ENCODE data around the gene ZCCHC10.
A peak's percentile ranks its signal among the peaks of the same experiment; 100 is the strongest.
"Not testable (repeated sequence)": the region's sequence is repeated elsewhere in the genome, so short reads cannot be mapped to it uniquely, and the experiment has no call there.

Gene ZCCHC10

DNA sequence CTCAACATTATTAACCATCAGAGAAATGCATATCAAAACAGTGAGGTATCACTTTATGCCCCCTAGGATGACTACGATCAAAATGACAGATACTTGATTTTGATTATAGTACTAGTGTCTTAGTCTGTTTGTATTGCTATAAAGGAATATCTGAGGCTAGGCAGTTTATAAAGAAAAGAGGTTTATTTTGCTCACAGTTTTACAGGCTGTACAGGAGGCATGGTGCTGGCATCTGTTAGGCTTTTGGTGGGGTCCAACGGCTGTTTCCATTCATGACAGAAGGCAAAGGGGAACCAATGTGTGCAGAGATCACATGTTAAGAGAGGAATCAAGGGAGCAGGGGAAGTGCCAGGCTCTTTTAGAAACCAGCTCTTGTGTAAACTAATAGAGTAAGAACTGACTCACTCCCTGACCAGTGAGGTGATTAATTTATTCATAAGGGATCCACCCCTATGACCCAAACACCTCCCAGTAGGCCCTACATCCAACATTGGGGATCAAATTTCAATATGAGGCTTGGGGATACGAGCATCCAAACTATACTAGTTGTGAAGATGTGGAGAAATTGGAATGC, 46.9 kb downstream of the ZCCHC10 start:
- no peak for DNase-seq (ENCODE audit: low read depth in 1 of 2, low spot score in 1 of 2)

DNA sequence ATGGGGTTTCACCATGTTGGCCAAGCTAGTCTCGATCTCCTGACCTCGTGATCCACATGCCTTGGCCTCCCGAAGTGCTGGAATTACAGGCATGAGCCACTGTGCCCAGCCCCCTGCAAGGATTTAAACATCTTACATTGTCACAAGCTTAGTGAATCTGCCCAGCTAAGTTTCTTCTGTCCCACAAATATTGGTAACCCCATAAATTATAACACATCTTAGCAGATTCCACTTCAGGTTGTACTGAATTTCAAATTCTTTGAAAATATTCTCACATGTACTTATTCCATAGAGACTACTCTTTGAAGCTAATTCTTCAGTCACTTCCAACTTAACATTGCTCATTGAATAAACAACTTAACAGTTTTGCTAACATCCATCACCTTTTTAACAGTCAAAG, 49.5 kb downstream of the ZCCHC10 start:
- no peak for DNase-seq (ENCODE audit: low read depth in 1 of 2, low spot score in 1 of 2)

DNA sequence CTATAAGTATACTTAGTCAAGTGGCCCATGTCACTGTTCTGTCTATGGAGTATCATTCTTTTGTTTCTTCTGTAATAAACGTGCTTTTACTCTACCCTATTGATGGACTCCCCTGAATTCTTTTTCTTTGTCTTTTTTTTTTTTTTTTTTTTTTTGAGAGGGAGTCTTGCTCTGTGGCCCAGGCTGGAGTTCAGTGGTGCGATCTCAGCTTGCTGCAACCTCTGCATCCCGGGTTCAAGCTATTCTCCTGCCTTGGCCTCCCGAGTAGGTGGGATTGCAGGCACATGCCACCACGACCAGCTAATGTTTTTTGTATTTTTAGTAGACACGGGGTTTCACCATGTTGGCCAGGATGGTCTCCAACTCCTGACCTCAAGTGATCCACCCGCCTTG, 53.9 kb downstream of the ZCCHC10 start:
- DNase-seq (ENCODE audit: low read depth in 1 of 2, low spot score in 1 of 2) = not testable (repeated sequence)

DNA sequence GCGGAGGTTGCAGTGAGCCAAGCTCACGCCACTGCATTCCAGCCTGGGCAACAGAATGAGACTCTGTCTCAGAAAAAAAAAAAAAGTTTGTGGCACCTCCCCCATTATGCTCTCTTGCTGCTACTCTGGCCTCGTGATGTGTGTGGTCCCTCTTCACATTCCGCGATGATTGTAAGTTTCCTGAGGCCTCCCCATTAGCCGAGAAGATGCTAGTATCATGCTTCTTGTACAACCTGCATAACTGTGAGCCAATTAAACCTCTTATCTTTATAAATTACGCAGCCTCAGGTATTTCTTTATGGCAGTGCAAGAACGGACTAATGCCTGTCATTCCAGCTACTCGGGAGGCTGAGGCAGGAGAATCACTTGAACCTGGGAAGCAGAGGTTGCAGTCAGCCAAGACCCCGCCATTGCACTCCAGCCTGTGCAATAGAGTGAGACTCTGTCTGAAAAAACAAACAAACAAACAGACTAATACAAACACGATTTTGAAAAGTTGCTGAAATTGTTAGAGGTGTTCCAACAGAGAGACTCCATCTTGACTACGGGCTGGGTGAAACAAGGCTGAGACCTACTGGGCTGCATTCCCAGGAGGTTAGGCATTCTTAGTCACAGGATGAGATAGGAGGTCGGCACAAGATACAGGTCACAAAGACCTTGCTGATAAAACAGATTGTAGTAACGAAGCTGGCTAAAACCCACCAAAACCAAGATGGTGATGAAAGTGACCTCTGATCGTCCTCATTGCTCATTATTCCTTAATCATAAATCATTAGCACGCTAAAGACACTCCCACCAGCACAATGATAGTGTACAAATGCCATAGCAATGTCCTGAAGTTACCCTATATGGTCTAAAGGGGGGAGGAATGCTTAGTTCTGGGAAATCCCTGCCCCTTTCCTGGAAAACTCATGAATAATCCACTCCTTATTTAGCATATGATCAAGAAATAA, 54.6 kb downstream of the ZCCHC10 start:
- DNase-seq (ENCODE audit: low read depth in 1 of 2, low spot score in 1 of 2) = no peak

DNA sequence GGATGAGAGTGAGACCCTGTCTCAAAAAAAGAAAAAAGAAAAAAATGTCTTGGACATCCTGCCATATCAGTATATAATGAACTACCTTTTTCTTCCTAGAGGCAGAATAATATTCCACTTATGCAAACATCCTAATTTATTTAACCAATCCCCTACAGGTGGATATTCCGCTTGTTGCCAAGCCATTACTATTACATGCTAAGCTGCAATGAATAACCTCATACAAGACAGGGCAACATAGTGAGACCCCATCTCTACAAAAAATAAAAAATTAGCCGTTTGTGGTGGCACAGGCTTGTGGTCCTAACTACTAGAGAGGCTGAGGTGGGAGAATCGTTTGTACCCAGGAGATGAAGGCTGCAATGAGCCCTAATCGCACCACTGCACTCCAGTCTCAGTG, 61.2 kb downstream of the ZCCHC10 start:
- no peak for DNase-seq (ENCODE audit: low read depth in 1 of 2, low spot score in 1 of 2)

DNA sequence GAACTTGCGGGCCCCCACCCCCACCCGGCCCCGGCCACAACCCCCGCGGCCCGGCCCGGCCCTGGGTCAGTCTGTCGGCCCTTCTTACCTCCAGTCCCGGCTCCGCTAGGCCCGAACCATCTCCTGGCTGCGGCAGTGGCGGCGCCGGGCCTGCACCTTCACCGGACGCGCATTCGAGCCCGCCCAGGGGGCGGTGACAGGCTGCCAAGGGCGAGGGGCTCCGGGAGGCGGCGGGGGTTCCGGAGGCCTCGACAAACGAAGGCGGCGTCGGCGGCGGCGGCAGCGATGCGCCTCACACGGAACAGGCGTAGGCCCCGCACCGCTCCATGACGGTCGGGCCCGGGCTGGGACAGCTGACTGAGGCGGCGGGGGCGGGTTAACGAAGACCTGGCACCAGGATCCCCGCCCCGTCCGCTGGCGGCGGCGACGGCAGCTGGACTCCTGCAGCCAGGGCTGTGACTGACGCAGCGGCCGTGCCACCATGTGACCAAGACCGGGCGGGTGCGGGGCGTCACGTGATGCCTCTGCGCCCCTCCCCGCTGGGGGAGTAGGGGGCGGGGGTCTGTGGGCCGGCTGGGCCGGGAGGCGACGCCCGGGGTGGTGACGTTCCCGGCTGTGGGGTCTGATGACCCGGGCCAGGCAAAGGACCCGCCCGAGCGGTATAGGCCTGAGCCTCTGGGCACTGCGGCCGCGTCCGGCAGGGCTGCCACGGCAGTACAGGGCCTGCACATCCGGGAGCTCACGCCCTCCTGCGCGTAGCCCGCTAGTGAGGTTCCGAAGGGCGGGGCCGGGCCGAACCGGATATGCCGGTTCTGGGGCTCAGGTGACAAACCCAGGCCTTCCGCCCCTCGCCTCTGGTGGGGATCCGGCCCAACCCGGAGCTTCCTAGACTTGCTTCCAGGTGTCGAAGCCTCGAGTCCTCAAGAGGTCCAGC, 62.9 kb downstream of the ZCCHC10 start, which contains the start of gene AFF4:
Gene AFF4, minus strand, starts transcription at position 464 of the 934 bp plus-strand sequence. CDS start 26,445 bp downstream, outside the sequence.
- peak; percentile 74 to 78 for DNase-seq (ENCODE audit: low read depth in 1 of 2, low spot score in 1 of 2)

DNA sequence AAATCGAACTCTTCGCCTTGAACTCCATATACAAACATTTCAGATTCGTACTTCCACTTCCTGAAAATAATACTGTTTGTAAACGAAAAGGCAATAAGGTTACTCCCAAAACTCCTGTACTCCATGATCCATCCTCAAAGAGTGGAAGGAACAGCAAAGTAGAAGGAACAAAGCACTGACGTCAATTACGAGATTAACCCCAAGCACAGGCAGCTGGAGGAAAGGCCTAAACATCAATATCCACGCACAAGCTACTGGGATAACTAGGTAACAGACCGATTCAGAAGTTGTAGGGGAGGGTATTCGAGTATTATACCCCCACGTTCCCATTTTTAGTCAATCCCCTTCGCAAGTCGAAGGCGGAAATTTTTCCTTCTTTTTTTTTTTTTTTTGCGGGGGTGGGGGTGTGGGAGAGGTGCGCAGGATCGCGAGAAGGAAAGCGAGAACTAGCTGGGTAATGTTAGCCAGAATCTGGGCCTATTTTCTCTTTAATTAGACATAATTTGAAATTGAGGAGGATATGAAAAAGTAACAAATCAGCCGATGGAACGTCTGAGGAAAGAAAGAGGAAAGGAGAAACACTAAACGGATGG, 63.8 kb downstream of the ZCCHC10 start:
- DNase-seq (ENCODE audit: low read depth in 1 of 2, low spot score in 1 of 2) = no peak

DNA sequence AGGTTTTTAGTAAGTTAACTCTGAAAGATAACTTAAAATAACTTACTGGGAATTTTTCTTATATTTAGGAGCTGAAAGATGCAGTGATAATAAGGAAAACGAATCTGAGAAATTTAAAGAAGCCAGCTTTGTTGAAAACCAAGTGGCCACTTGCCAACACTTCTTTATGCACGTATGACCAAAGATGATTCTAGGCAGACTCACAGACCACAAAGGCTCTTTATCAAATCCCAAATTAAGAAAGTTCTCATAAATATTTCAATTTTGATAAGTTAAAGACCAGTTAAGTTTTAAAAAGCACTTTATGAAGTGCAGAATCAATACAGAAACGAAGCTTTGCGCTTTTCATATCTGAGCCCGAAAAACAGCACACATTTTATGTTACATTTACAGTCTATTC, 64.5 kb downstream of the ZCCHC10 start:
- DNase-seq (ENCODE audit: low read depth in 1 of 2, low spot score in 1 of 2) = no peak

DNA sequence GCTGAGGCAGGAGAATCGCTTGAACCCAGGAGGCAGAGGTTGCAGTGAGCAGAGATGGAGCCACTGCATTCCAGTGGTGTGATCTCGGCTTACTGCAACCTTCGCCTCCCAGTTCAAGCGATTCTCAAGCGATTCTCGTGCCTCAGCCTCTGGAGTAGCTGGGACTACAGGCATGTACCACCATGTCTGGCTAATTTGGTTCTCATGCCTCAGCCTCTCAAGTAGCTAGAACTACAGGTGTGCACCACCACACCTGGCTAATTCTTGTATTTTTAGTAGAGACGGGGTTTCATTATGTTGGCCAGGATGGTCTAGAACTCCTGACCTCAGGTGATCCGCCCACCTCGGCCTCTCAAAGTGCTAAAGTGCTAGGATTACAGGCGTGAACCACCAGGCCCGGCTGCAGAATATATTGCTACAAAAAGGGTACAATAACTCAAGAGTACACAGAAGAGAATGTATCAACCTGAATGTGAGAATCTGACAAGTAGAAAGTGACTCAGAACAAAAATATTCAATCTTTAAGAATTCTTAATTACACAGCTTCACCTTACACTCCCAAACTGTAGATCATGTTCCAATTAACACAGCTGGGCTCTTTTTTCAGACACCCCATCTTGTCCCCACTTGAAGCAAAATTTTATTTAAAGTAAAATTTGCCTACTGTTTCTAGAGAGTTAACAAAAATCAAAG, 65.1 kb downstream of the ZCCHC10 start:
- DNase-seq (ENCODE audit: low read depth in 1 of 2, low spot score in 1 of 2) = not testable (repeated sequence)

DNA sequence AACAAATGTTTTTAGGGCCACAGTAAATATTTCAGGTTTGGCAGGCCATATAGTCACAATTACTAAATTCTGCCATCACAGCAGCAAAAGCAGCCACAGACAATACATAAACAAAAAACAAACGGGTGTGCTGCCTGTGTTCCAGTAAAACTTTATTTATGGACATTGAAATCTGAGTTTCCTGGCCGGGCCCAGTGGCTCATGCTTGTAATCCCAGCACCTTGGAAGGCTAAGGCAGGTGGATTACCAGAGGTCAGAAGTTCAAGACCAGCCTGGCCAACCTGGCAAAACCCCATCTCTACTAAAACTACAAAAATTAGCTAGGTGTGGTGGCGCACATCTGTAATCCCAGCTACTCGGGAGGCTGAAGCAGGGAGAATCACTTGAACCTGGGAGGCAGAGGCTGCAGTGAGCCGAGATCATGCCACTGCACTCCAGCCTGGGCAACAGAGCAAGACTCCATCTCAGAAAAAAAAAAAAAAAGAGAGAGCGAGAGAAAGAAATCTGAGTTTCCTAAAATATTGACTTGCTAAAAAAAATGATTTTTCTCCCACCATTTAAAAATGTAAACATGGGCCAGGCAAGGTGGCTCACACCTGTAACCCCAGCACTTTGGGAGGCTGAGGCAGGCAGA, 70.1 kb downstream of the ZCCHC10 start:
- not testable (repeated sequence) for DNase-seq (ENCODE audit: low read depth in 1 of 2, low spot score in 1 of 2)

DNA sequence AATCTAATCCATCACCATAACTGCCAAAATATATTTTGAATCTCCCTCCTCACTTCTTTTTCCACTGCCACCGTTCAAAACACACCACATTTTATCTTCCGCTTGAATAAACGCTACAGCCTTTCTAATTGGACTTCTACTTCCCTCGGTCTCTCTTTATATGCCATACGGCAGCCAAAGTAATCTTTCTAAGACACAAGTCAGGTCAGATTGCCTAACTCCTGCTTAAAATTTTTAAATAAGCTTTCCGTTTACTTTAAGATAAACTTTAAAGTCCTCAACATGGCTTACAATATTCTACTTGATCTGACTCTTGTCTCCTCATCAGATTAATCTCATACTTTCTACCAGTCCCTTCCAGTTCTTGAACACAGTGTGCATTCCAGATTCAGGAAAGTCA, 72.6 kb downstream of the ZCCHC10 start:
- no peak for DNase-seq (ENCODE audit: low read depth in 1 of 2, low spot score in 1 of 2)

DNA sequence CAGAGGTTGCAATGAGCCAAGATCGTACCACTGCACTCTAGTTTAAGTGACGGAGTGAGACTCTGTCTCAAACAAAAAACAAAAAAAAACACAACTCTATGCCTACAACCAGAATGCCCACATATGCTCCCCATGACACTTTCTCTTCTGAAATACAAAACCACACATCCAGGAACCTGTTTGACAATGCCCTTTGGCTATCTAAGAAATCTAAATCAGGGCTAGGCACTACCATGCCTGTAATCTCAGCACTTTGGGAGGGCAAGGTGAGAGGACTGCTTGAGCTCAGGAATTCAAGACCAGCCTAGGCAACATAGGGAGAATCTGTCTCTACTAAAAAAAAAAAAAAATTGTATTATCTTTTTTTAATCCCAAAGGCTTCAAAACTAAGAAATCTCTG, 73.5 kb downstream of the ZCCHC10 start:
- no peak for DNase-seq (ENCODE audit: low read depth in 1 of 2, low spot score in 1 of 2)

DNA sequence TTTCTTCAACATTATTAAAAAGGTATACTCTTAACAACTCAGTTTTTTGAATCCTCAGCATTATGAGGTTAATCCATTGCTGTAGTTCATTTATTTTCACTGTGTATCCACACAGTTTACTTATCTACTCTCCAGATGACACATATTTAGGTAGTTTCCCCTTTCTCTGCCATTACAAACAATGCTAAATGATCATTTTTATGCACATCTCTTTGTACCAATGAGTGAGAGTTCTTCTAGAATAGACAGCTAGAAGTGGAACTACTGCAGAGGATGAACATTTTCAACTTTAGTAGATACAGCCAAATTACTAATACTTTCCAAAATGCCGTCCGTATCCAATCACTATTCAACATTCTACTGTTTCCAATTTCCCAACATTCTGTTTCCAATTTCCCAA, 74.5 kb downstream of the ZCCHC10 start:
- no peak for DNase-seq (ENCODE audit: low read depth in 1 of 2, low spot score in 1 of 2)

DNA sequence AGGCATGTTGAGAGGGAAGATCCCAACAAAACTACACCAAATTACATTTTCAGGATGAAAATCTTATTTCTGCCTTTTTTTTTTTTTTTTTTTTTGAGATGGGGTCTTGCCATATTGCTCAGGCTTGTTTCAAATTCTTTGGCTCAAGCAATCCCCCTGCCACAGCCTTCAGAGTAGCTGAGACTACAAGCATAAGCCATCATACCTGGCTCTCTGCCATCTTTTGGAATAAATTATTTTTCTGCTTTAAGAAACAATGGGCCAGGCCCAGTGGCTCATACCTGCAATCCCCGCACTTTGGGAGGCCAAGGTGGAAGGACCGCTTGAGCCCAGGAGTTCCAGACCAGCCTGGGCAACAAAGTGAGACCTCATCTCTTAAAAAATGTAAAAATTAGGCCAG, 77.2 kb downstream of the ZCCHC10 start:
- no peak for DNase-seq (ENCODE audit: low read depth in 1 of 2, low spot score in 1 of 2)

DNA sequence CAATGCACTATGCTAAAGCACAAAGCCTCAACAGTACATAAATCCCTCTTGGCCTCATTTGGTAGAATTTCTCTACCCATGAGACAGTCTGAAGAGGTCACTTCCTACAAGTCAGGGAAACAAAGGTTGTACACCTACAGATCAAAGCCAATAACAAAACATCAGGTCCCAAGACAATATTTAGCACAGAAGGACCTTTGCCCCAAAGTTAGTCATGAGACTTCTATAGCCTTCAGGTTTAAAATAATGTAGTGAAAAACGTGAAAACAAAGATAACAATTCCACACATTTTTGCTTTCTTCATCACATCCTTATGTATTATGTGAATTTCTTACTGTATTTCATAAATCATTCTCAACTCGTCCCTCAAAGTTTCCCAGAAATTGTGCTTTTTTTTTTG, 78.7 kb downstream of the ZCCHC10 start:
- DNase-seq (ENCODE audit: low read depth in 1 of 2, low spot score in 1 of 2) = no peak

All from stimulated activated CD4-positive, alpha-beta T cell treated with anti-CD3 and anti-CD28 coated beads, Interleukin-15, amount 100 ng/mL, for 1 hour (primary cell).